ENCODE measurements around the gene PRIM1. TPM values are rescaled to one million over a fixed set of nuclear protein-coding genes. Genes with fewer than 3 reads are reported as not detected.
"Not testable (repeated sequence)": the region's sequence is repeated elsewhere in the genome, so short reads cannot be mapped to it uniquely, and the experiment has no call there.

The PRIM1 gene
- polyA plus RNA-seq, 1 donor (not counting 4 experiments of a cell fraction or from before 2014, with no cell fraction given), result 12.0 TPM

- H3K4me3 ChIP-seq (ENCODE audit: control insufficient read depth in 2 of 3, extremely low read depth in 1 of 3, insufficient read depth in 2 of 3, low read depth in 1 of 3, low read length in 3 of 3), result no peak overlapping the region
- H3K27ac ChIP-seq (ENCODE audit: control insufficient read depth, insufficient read depth, low read length), result no peak overlapping the region
- no peaks in the 10 kb centered on the region for H3K9me3 ChIP-seq (ENCODE audit: control insufficient read depth, low read depth, low read length)
- H2AFZ ChIP-seq (ENCODE audit: control insufficient read depth, low read length), result no peak overlapping the region
- no peak overlapping the region for H3K9ac ChIP-seq (ENCODE audit: control insufficient read depth, extremely low read depth, insufficient read depth, low read length)
- dilution Hi-C loops (cut with MboI; ENCODE audit: extremely low pct_ligation_motif_present, low sequenced_read_pairs), result no loop called here
- no peaks in the 10 kb centered on the region for H3K27me3 ChIP-seq (ENCODE audit: control insufficient read depth, extremely low read depth, insufficient read depth, low read length)
- no peaks in the 10 kb centered on the region for H3K4me1 ChIP-seq (ENCODE audit: control insufficient read depth, extremely low read depth, insufficient read depth, low read length)
- no peaks in the 10 kb centered on the region for H3K9me1 ChIP-seq (ENCODE audit: control insufficient read depth, extremely low read depth, insufficient read depth, low read length)
- no peak overlapping the region for H3K4me2 ChIP-seq (ENCODE audit: control insufficient read depth, extremely low read depth, insufficient read depth, low read depth, low read length)
- no peaks in the 10 kb centered on the region for H3K36me3 ChIP-seq (ENCODE audit: control insufficient read depth in 2 of 2, extremely low read depth in 1 of 2, insufficient read depth in 2 of 2, low read length in 2 of 2)
- no peak for DNase-seq (ENCODE audit: low read depth, low spot score)
- H4K20me1 ChIP-seq (ENCODE audit: control insufficient read depth, extremely low read depth, insufficient read depth, low read length), result no peaks in the 10 kb centered on the region
- H3K79me2 ChIP-seq (ENCODE audit: control insufficient read depth, insufficient read depth, low read length), result no peaks in the 10 kb centered on the region
- no peak for TF ChIP-seq EZH2 (IDR thresholded peaks at IDR 0.05; ENCODE audit: low read length)
- no peak for TF ChIP-seq CTCF (optimal IDR thresholded peaks at IDR 0.05 in 1 of 3, IDR thresholded peaks at IDR 0.05 in 1 of 3, conservative IDR thresholded peaks at IDR 0.05 in 1 of 3; ENCODE audit: extremely low read depth in 1 of 3, insufficient read depth in 2 of 3, low read length in 3 of 3)
- no peak for FAIRE-seq
Observed at GRCh38 chr12:56792678-56793077, 40.6 kb upstream of the PRIM1 start.

GRCh38 chr12:56789429-56789828 is 37.3 kb upstream of the PRIM1 start:
- dilution Hi-C loops (cut with MboI; ENCODE audit: extremely low pct_ligation_motif_present, low sequenced_read_pairs); H2AFZ ChIP-seq (ENCODE audit: control insufficient read depth, low read length); H3K27me3 ChIP-seq (ENCODE audit: control insufficient read depth, extremely low read depth, insufficient read depth, low read length); H3K4me2 ChIP-seq (ENCODE audit: control insufficient read depth, extremely low read depth, insufficient read depth, low read depth, low read length); H3K4me3 ChIP-seq (ENCODE audit: control insufficient read depth in 2 of 3, extremely low read depth in 1 of 3, insufficient read depth in 2 of 3, low read depth in 1 of 3, low read length in 3 of 3); DNase-seq (ENCODE audit: low read depth, low spot score); H3K36me3 ChIP-seq (ENCODE audit: control insufficient read depth in 2 of 2, extremely low read depth in 1 of 2, insufficient read depth in 2 of 2, low read length in 2 of 2); H3K9ac ChIP-seq (ENCODE audit: control insufficient read depth, extremely low read depth, insufficient read depth, low read length); H3K79me2 ChIP-seq (ENCODE audit: control insufficient read depth, insufficient read depth, low read length); FAIRE-seq; H3K4me1 ChIP-seq (ENCODE audit: control insufficient read depth, extremely low read depth, insufficient read depth, low read length); H3K9me3 ChIP-seq (ENCODE audit: control insufficient read depth, low read depth, low read length); H3K27ac ChIP-seq (ENCODE audit: control insufficient read depth, insufficient read depth, low read length); H4K20me1 ChIP-seq (ENCODE audit: control insufficient read depth, extremely low read depth, insufficient read depth, low read length); H3K9me1 ChIP-seq (ENCODE audit: control insufficient read depth, extremely low read depth, insufficient read depth, low read length): not testable (repeated sequence)

GRCh38 chr12:56787498-56787897 is 35.4 kb upstream of the PRIM1 start:
- no peaks in the 10 kb centered on the region for H3K79me2 ChIP-seq (ENCODE audit: control insufficient read depth, insufficient read depth, low read length)
- H3K27ac ChIP-seq (ENCODE audit: control insufficient read depth, insufficient read depth, low read length), result no peak overlapping the region
- FAIRE-seq (no peak), DNase-seq (ENCODE audit: low read depth, low spot score) (no peak)
- H2AFZ ChIP-seq (ENCODE audit: control insufficient read depth, low read length), result no peak overlapping the region
- H3K9me3 ChIP-seq (ENCODE audit: control insufficient read depth, low read depth, low read length), result no peaks in the 10 kb centered on the region
- H3K36me3 ChIP-seq (ENCODE audit: control insufficient read depth in 2 of 2, extremely low read depth in 1 of 2, insufficient read depth in 2 of 2, low read length in 2 of 2), result no peaks in the 10 kb centered on the region
- dilution Hi-C loops (cut with MboI; ENCODE audit: extremely low pct_ligation_motif_present, low sequenced_read_pairs), result no loop called here
- H4K20me1 ChIP-seq (ENCODE audit: control insufficient read depth, extremely low read depth, insufficient read depth, low read length), result no peaks in the 10 kb centered on the region
- no peaks in the 10 kb centered on the region for H3K9me1 ChIP-seq (ENCODE audit: control insufficient read depth, extremely low read depth, insufficient read depth, low read length)
- H3K9ac ChIP-seq (ENCODE audit: control insufficient read depth, extremely low read depth, insufficient read depth, low read length), result no peak overlapping the region
- no peak overlapping the region for H3K4me2 ChIP-seq (ENCODE audit: control insufficient read depth, extremely low read depth, insufficient read depth, low read depth, low read length)
- no peak overlapping the region for H3K4me3 ChIP-seq (ENCODE audit: control insufficient read depth in 2 of 3, extremely low read depth in 1 of 3, insufficient read depth in 2 of 3, low read depth in 1 of 3, low read length in 3 of 3)
- TF ChIP-seq EZH2 (IDR thresholded peaks at IDR 0.05; ENCODE audit: low read length) (no peak), CTCF (optimal IDR thresholded peaks at IDR 0.05 in 1 of 3, IDR thresholded peaks at IDR 0.05 in 1 of 3, conservative IDR thresholded peaks at IDR 0.05 in 1 of 3; ENCODE audit: extremely low read depth in 1 of 3, insufficient read depth in 2 of 3, low read length in 3 of 3) (no peak)
- no peaks in the 10 kb centered on the region for H3K4me1 ChIP-seq (ENCODE audit: control insufficient read depth, extremely low read depth, insufficient read depth, low read length)
- H3K27me3 ChIP-seq (ENCODE audit: control insufficient read depth, extremely low read depth, insufficient read depth, low read length), result no peaks in the 10 kb centered on the region

All from keratinocyte (primary cell).